HG03469 (cell line): ENCODE data around the gene GNL3L.
"Not testable (repeated sequence)": the region's sequence is repeated elsewhere in the genome, so short reads cannot be mapped to it uniquely, and the experiment has no call there.

Source experiments
- ATAC-seq: cut with Tn5 transposase; IDR thresholded peaks from one replicate; pipeline ENCODE4 v1.9.1; 2021; ENCODE audit warnings: mild to moderate bottlenecking, moderate library complexity, moderate number of reproducible peaks; ENCODE audit not compliant: unreplicated experiment

The GNL3L gene

DNA sequence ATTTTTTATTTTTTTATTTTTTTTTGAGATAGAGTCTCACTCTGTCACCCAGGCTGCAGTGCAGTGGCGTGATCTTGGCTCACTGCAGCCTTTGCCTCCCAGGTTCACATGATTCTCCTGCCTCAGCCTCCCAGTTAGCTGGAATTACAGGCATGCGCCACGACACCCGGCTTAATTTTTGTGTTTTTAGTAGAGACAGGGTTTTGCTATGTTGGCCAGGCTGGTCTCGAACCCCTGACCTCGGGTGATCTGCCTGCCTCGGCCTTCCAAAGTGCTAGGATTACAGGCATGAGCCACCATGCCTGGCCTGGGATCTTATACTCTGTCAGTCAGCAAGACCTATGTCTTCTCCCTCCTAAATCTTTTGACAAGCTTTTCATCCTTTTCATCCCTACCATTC, 25.0 kb downstream of the GNL3L start:
- not testable (repeated sequence) for ATAC-seq

DNA sequence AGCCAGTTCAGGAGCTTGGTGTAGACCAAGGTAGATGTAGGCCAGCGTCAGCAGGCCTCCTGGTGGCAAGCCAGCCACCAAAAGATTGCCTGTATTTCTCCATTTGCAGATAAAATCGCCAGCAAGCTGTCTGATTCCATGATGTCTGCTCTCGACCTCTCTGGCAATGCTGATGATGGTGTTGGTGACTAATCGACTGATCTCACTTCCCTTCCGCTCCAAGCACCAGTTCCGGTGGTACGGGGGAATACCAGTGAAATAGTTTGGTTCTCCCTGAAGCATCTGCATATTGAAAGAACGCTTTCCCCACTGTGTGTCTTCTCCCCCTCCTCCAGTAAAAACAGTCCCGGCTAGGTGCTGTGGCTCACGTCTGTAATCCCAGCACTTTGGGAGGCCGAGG, 30.4 kb downstream of the GNL3L start:
- ATAC-seq, result no peak

DNA sequence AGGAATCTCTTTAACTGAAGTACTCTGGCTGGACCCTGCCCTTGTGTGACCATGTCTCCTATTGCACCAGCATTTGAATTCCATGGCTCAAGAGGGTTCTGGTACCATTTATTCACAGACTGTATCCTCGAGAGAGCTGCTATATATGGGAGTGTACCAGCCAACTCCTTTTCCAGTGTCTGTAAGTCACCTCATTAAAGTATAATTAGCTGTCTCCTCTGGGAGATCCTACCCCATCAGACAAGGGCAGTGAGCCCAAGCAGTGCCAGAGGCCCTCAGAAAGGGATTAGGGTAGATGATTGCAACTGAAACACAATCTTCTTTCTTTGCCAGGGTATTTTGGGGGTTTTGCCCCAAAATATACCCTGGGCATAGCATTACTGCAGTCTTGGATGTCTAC, 31.6 kb downstream of the GNL3L start:
- no peak for ATAC-seq

DNA sequence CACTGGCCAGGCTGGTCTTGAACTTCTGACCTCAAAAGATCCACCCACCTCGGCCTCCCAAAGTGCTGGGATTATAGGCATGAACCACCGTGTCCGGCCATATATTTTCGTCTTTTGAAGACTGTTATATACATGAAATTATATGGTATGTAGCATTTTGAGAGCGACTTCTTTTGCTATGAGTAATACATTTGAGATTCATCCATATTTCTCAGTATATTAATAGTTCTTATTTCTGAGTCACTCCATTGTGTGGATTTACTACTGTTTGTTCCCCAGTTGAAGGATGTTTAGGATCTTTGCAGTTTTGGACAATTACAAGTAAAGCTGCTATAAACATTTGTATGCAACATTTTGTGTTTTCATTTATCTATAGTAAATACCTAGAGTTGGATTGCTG, 34.9 kb downstream of the GNL3L start:
- ATAC-seq, result no peak

DNA sequence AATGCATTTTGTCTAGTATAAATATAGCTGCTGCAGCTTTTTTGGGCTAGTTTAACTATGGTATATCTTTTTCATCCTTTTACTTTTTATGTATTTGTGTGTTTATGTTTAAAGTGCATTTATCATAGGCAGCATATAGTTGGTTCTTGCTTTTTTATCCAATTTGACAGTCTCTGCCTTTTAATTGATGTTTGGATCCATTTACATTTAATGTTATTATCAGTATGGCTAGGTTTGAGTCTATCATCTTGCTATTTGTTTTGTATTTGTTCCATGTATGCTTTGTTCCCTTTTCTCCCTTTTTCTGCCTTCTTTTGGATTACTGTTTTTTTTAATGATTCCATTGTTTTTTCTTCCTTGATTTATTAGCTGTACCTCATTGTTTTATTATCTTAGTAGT, 40.3 kb downstream of the GNL3L start:
- no peak for ATAC-seq

DNA sequence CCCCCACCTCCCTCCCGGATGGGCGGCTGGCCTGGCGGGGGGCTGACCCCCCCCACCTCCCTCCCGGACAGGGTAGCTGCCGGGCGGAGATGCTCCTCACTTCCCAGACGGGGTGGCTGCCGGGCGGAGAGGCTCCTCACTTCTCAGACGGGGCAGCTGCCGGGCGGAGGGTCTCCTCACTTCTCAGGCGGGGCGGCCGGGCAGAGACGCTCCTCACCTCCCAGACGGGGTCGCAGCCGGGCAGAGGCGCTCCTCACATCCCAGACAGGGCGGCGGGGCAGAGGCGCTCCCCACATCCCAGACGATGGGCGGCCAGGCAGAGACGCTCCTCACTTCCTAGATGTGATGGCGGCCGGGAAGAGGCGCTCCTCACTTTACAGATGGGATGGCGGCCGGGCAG, 42.6 kb downstream of the GNL3L start:
- ATAC-seq, result not testable (repeated sequence)

DNA sequence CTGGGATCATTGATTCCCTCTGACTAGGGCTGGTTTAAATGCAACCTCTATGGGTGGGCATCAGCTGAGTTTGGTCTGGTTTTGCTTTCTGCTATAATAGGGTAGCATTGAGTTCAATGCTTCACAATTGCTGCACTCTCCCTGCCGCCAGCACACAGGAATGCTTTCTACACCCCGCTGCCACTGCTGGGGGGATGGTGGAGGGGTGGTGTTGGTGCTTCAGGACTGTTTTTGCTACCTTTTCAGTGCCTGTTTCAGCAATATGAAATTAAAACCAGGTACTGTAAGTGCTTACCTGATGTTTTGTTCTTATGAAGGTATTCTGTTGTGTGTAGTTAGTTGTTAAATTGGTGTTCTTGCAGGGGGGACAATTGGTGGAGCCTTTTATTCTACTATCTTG, 67.7 kb downstream of the GNL3L start:
- ATAC-seq, result no peak

DNA sequence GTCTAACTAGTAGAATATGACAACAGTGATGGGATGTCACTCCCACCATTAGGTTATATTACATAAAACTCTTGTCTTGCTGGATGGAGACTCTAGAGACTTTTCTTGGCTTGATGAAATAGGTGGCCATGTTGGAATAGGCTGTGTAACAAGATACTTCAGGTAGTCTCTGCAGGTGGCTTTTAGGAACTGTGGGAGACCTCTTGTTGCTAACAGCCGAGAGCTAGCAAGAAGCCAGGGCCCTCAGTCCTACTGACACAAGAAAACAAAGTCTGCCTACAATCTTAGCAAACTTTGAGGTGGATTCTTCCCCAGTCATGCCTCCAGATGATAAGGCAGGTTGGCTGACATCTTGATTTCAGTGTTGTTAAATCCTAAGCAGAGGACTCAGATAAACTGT, 72.5 kb downstream of the GNL3L start:
- ATAC-seq, result no peak
